ENCODE data around the gene METTL26.
A peak's percentile ranks its signal among the peaks of the same experiment; 100 is the strongest.

Gene METTL26

GRCh38 chr16:638034-638543 lies 2.0 kb upstream of the METTL26 start:
- DNase-seq (ENCODE audit: low read depth in 2 of 2), result no peak

- peak; percentile 82 to 93 for DNase-seq (ENCODE audit: low read depth in 2 of 2)
Measured at GRCh38 chr16:637081-638018, 1.2 kb upstream of the METTL26 start.

- no peak for DNase-seq (ENCODE audit: low read depth in 2 of 2)
Measured at GRCh38 chr16:635573-636205, 416 bp downstream of the METTL26 start.

- no peak for DNase-seq (ENCODE audit: low read depth in 2 of 2)
Measured at GRCh38 chr16:634996-635395, 1.1 kb downstream of the METTL26 start.

GRCh38 chr16:634051-634670 lies 1.9 kb downstream of the METTL26 start:
- DNase-seq (ENCODE audit: low read depth in 2 of 2), result no peak

- no peak for DNase-seq (ENCODE audit: low read depth in 2 of 2)
Measured at GRCh38 chr16:633336-634050, 2.6 kb downstream of the METTL26 start.

GRCh38 chr16:632486-633335 lies 3.4 kb downstream of the METTL26 start:
- no peak for DNase-seq (ENCODE audit: low read depth in 2 of 2)

GRCh38 chr16:631808-632358 lies 4.2 kb downstream of the METTL26 start:
- no peak for DNase-seq (ENCODE audit: low read depth in 2 of 2)

- no peak for DNase-seq (ENCODE audit: low read depth in 2 of 2)
Measured at GRCh38 chr16:630815-631405, 5.2 kb downstream of the METTL26 start, which contains the start of gene WFIKKN1. WFIKKN1 (plus strand) TSS chr16:630985; CDS start chr16:631254, 269 bp downstream.

GRCh38 chr16:630249-630814 lies 5.8 kb downstream of the METTL26 start:
- no peak for DNase-seq (ENCODE audit: low read depth in 2 of 2)

- DNase-seq (ENCODE audit: low read depth in 2 of 2), result no peak
Measured at GRCh38 chr16:629833-630248, 6.3 kb downstream of the METTL26 start.

- DNase-seq (ENCODE audit: low read depth in 2 of 2), result no peak
Measured at GRCh38 chr16:629185-629832, 6.8 kb downstream of the METTL26 start.

GRCh38 chr16:628321-629061 lies 7.6 kb downstream of the METTL26 start:
- no peak for DNase-seq (ENCODE audit: low read depth in 2 of 2)

- DNase-seq (ENCODE audit: low read depth in 2 of 2), result no peak
Measured at GRCh38 chr16:627454-628239, 8.5 kb downstream of the METTL26 start.

- DNase-seq (ENCODE audit: low read depth in 2 of 2), result no peak
Measured at GRCh38 chr16:626787-627453, 9.2 kb downstream of the METTL26 start.

- no peak for DNase-seq (ENCODE audit: low read depth in 2 of 2)
Measured at GRCh38 chr16:625977-626765, 9.9 kb downstream of the METTL26 start.
